ENCODE measurements around the gene ZMIZ1.

Gene ZMIZ1

GRCh38 chr10:79349072-79349491 is 280.3 kb downstream of the ZMIZ1 start:
- DNase-seq = no peak

- no peak for DNase-seq
Measured at GRCh38 chr10:79349766-79350406, 281.1 kb downstream of the ZMIZ1 start.

- DNase-seq = no peak
Measured at GRCh38 chr10:79350407-79351154, 281.8 kb downstream of the ZMIZ1 start.

- DNase-seq = no peak
Measured at GRCh38 chr10:79351332-79351731, 282.6 kb downstream of the ZMIZ1 start.

GRCh38 chr10:79352035-79352877 is 283.5 kb downstream of the ZMIZ1 start:
- DNase-seq = no peak

GRCh38 chr10:79353000-79353406 is 284.2 kb downstream of the ZMIZ1 start:
- peak; percentile 31 for DNase-seq

- DNase-seq = no peak
Measured at GRCh38 chr10:79353726-79354125, 285.0 kb downstream of the ZMIZ1 start.

- DNase-seq = no peak
Measured at GRCh38 chr10:79354141-79354540, 285.4 kb downstream of the ZMIZ1 start.

GRCh38 chr10:79354615-79355014 is 285.8 kb downstream of the ZMIZ1 start:
- no peak for DNase-seq

- no peak for DNase-seq
Measured at GRCh38 chr10:79355420-79356017, 286.8 kb downstream of the ZMIZ1 start.

GRCh38 chr10:79356104-79356503 is 287.3 kb downstream of the ZMIZ1 start:
- peak; percentile 37 for DNase-seq

- no peak for DNase-seq
Measured at GRCh38 chr10:79357180-79357579, 288.4 kb downstream of the ZMIZ1 start.

- no peak for DNase-seq
Measured at GRCh38 chr10:79358811-79359210, 290.0 kb downstream of the ZMIZ1 start.

GRCh38 chr10:79359816-79360498 is 291.2 kb downstream of the ZMIZ1 start:
- no peak for DNase-seq

GRCh38 chr10:79360499-79361342 is 292.0 kb downstream of the ZMIZ1 start:
- no peak for DNase-seq

GRCh38 chr10:79361726-79362397 is 293.1 kb downstream of the ZMIZ1 start:
- no peak for DNase-seq

Measured in CD4-positive, alpha-beta T cell treated with Interferon gamma for 1 hour (primary cell).